Measurements from ENCODE around the gene ANXA2R.

Gene ANXA2R

DNA sequence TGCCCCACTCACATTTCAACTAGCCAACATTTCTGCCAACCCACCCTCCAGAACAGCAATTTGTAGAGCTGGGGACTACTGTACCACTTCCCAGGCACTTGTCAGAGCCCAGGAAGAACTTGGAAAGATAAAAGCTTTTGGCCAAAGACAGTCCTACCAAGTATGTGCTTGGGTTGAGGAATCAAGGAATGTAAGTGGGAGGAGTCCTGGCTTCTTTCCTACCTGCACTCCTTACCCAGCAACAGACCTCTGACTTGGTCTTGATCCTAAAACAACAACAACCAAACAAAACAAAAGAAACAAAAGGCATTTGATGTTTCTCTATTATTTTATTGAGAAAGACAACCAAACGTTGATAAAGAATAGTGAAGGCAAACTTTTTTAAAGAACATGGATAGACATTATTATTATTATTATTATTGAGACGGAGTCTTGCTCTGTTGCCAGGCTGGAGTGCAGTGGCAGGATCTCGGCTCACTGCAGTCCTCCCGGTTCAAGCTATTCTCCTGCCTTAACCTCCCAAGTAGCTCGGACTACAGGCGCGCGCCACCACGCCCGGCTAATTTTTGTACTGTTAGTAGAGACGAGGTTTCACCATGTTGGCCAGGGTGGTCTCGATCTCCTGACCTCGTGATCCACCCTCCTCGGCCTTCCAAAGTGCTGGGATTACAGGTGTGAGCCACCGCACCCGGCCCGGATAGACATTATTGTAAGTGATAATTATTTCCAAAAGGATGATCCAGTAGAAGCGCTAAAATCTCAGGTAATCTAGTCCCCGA is 33.5 kb downstream of the ANXA2R start:
- H3K27me3 ChIP-seq = no peaks in the 10 kb centered on the region
- TF ChIP-seq, protein P1, sequence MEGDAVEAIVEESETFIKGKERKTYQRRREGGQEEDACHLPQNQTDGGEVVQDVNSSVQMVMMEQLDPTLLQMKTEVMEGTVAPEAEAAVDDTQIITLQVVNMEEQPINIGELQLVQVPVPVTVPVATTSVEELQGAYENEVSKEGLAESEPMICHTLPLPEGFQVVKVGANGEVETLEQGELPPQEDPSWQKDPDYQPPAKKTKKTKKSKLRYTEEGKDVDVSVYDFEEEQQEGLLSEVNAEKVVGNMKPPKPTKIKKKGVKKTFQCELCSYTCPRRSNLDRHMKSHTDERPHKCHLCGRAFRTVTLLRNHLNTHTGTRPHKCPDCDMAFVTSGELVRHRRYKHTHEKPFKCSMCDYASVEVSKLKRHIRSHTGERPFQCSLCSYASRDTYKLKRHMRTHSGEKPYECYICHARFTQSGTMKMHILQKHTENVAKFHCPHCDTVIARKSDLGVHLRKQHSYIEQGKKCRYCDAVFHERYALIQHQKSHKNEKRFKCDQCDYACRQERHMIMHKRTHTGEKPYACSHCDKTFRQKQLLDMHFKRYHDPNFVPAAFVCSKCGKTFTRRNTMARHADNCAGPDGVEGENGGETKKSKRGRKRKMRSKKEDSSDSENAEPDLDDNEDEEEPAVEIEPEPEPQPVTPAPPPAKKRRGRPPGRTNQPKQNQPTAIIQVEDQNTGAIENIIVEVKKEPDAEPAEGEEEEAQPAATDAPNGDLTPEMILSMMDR (IDR thresholded peaks at IDR 0.05) = no peak
- H3K4me3 ChIP-seq = peak overlapping the region; percentile 53 to 77
- H3K4me1 ChIP-seq = peaks cover 0 to 18% (median 5%) of the 10 kb centered on the region in 4 donors
- intact Hi-C loops (cut with DNase I; ENCODE audit: low total_unique reads) = loop anchor here (5.0 kb wide), 1 partner anchor 36 kb away; the partner anchor contains the start of gene ANXA2R
- DNase-seq = no peak
- no peaks in the 10 kb centered on the region for H3K9me3 ChIP-seq
- no peaks in the 10 kb centered on the region for H3K36me3 ChIP-seq
- peak overlapping the region; percentile 84 to 85 for H3K27ac ChIP-seq

DNA sequence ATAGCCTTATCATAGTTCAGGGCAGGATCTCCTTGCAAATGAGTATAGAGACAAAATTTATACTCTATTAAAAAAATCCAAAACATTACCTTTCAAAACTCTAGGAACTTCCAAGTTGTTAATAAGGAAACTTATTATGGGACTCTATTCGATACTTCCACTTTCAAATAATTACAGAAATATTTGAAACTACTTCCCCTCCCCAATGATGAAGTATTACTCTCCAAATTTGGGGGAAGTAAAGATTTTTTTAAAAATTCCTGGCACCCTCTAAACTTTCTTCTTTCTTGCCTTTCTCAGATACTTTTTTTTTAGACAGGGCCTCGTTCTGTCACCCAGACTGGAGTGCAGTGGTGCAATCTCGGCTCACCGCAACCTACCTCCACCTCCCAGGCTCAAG is 35.1 kb downstream of the ANXA2R start:
- TF ChIP-seq, protein P1 (IDR thresholded peaks at IDR 0.05) = no peak
- peaks cover 0 to 25% (median 7%) of the 10 kb centered on the region in 4 donors for H3K4me1 ChIP-seq
- no peaks in the 10 kb centered on the region for H3K9me3 ChIP-seq
- intact Hi-C loops (cut with DNase I; ENCODE audit: low total_unique reads) = loop anchor here (5.0 kb wide), 1 partner anchor 37 kb away; the partner anchor contains the start of gene ANXA2R
- no peaks in the 10 kb centered on the region for H3K27me3 ChIP-seq
- DNase-seq = no peak
- no peaks in the 10 kb centered on the region for H3K36me3 ChIP-seq
- H3K4me3 ChIP-seq = no peak overlapping the region
- H3K27ac ChIP-seq = no peak overlapping the region

DNA sequence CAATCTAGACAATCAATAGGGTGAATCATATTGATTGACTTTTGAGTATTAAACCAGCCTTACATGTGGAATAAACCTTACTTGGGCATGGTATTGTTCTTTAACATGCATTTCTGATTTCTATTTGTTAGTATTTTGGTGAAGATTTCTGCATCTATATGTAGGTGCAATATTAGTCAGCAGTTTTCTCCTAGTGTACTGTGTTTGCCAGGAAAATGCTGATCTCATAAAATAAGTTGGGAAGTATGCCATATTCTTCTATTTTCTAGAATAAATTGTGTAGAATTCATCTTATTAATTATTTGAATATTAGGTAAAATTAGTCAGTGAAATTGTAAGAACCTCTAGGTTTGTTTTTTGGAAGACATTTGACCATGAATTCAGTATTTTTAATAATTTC is 38.4 kb downstream of the ANXA2R start:
- Histone ChIP-seq H3K36me3 (no peaks in the 10 kb centered on the region), H3K27ac (no peak overlapping the region), H3K9me3 (no peaks in the 10 kb centered on the region), H3K4me1 (peaks cover 0 to 18% (median 6%) of the 10 kb centered on the region in 4 donors), H3K4me3 (no peak overlapping the region), H3K27me3 (no peaks in the 10 kb centered on the region)
- TF ChIP-seq, protein P1 (IDR thresholded peaks at IDR 0.05) = no peak
- no peak for DNase-seq
- intact Hi-C loops (cut with DNase I; ENCODE audit: low total_unique reads) = no loop called here

DNA sequence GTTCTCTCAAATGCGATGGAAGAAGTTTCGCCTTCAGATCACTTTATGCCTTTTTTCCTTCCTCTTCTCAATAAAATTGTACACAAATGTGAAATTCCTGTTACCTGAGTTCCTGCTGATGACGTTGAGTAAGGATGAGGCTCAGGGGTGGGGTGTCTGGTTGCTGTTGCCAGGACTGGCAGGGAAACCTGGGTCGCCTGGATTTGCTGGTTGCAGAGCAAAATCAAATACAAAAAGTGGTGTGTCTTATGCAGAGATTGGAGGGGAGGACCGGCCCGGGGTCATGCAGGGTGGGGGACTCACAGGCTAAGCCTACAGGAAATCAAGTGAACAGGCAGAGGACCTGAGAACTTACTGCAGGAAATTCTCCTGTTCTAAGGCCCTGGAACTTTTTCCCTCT is 39.2 kb downstream of the ANXA2R start:
- no peaks in the 10 kb centered on the region for H3K27me3 ChIP-seq
- TF ChIP-seq, protein P1 (IDR thresholded peaks at IDR 0.05) = no peak
- intact Hi-C loops (cut with DNase I; ENCODE audit: low total_unique reads) = no loop called here
- no peaks in the 10 kb centered on the region for H3K9me3 ChIP-seq
- peak overlapping the region in 1 of 2 donors; percentile 38 for H3K4me3 ChIP-seq
- H3K27ac ChIP-seq = peak overlapping the region; percentile 65 to 69
- peaks cover 0 to 14% (median 6%) of the 10 kb centered on the region in 4 donors for H3K4me1 ChIP-seq
- H3K36me3 ChIP-seq = no peaks in the 10 kb centered on the region
- DNase-seq = no peak

DNA sequence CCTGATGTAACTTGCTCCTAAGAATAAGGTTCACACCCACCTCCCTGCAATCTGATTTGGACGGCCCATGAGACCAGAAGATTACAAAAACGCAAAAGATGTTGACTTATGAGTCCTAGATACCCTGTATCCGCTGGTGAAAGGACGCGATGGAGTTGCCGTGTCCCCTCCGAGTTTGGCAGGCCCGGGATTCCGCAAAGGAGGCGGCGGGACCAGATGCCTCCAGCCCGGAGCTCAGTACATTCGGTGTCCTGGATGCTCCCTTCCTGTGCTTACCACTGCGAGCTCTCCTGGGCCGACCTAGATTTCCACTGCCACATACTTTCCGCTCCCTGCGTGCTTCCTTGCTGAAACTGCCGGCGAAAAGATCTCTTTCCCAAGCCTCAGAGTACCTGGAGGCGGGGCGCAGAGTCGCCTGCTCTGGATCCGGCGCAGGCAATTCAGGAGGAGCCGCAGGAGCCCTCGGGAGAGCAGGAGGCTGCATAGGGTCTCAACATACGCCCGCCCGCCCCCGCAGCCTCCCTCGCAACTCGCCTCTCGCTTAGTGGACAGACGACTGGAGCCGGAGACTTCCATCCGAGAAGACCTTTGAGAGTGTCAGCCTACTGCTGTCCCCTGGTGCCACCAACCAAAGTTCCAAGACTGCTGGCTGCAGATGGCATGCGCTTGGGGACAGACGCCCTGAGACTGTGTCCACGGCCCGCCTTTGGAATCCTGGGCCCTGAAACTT is 39.8 kb downstream of the ANXA2R start:
- H3K36me3 ChIP-seq = no peaks in the 10 kb centered on the region
- intact Hi-C loops (cut with DNase I; ENCODE audit: low total_unique reads) = no loop called here
- peak overlapping the region; percentile 65 to 69 for H3K27ac ChIP-seq
- peak overlapping the region; percentile 38 to 49 for H3K4me3 ChIP-seq
- TF ChIP-seq, protein P1 (IDR thresholded peaks at IDR 0.05) = no peak
- peak in 1 of 2 donors; percentile 66 for DNase-seq
- H3K9me3 ChIP-seq = no peaks in the 10 kb centered on the region
- H3K27me3 ChIP-seq = no peaks in the 10 kb centered on the region
- peaks cover 0 to 19% (median 6%) of the 10 kb centered on the region in 4 donors for H3K4me1 ChIP-seq
